HepG2 (cell line): Measurements from ENCODE around the gene APOL5. TPM values are rescaled to one million over a fixed set of nuclear protein-coding genes. Genes with fewer than 3 reads are reported as not detected.

Experiments used
- ATAC-seq: fragments of 200-7000 bp; cut with Tn5 transposase; 3 replicates; pipeline ENCODE4 v1.9.1; 2020; ENCODE audit warnings: mild to moderate bottlenecking, moderate library complexity
- BruUV-seq: library from RNA; stranded (reverse); fragments of 400-500 nt; replicated peaks from 2 replicates; lab custom pipeline; 2021; lab: Mats Ljungman, UMichigan
- CTCF ChIA-PET: fragments of 300-600 bp; formaldehyde crosslinking; extraction: SDS; loops from one replicate; lab custom pipeline; 2021; ENCODE audit warnings: low total read pairs, inconsistent platforms, low intra/inter-chr PET ratio; lab: Yijun Ruan, JAX
- POLR2A ChIA-PET: fragments of 350-600 bp; sonication (Branson Sonifier 250); formaldehyde crosslinking; loops from one replicate; lab custom pipeline; 2020; ENCODE audit warnings: antibody characterized with exemption, inconsistent platforms; lab: Yijun Ruan, JAX
- DNase-seq: peaks from one replicate; pipeline ENCODE4 v3.0.0-alpha.2; 2015; ENCODE audit warnings: low spot score
- FAIRE-seq: peaks from 3 replicates; lab custom pipeline; 2011; peaks lifted over from hg19 to GRCh38; lab: Jason Lieb, UNC
- H2AFZ ChIP-seq: one replicate; pipeline ENCODE4 v1.6.1; 2011; ENCODE audit warnings: low read length, inconsistent platforms
- H3K27ac ChIP-seq: fragments of 300-600 bp; 3 replicates; pipeline ENCODE4 v1.8.0; 2011; ENCODE audit warnings: mixed run types, mild to moderate bottlenecking, mixed read lengths, low read length, inconsistent platforms; ENCODE audit not compliant: insufficient read depth; ENCODE audit errors: extremely low read length
- H3K27me3 ChIP-seq, 2 experiments: fragments of 200-600 bp in 1 of 2; 2 replicates in 1 of 2; 3 replicates in 1 of 2; pipeline versions ENCODE4 v1.6.0 to v1.8.0; 2011; ENCODE audit warnings: low read length in 2 of 2, mild to moderate bottlenecking in 2 of 2, moderate library complexity in 2 of 2, inconsistent platforms in 1 of 2; ENCODE audit not compliant: insufficient read depth in 2 of 2, control insufficient read depth in 1 of 2
- H3K36me3 ChIP-seq, 2 experiments: fragments of 200-600 bp in 1 of 2; replicated peaks in 1 of 2; 2 replicates in 1 of 2; 3 replicates in 1 of 2; pipeline versions ENCODE4 v1.5.1 to v1.8.0; 2011; ENCODE audit warnings: low read length in 2 of 2, inconsistent platforms in 1 of 2; ENCODE audit not compliant: insufficient read depth in 2 of 2, control insufficient read depth in 1 of 2
- H3K4me1 ChIP-seq: 2 replicates; pipeline ENCODE4 v1.5.1; 2012; ENCODE audit warnings: low read length, inconsistent platforms; ENCODE audit not compliant: insufficient read depth
- H3K4me2 ChIP-seq: 2 replicates; pipeline ENCODE4 v1.6.0; 2011; ENCODE audit warnings: low read depth, low read length, inconsistent platforms
- H3K4me3 ChIP-seq, 3 experiments: fragments of 200-600 bp in 1 of 3; sonication (generic), shearing (Covaris generic) in 1 of 3; replicated peaks in 1 of 3; 2 replicates each; pipeline ENCODE4 v1.5.1; 2011 to 2016; ENCODE audit warnings: low read length in 3 of 3, inconsistent platforms in 2 of 3, low read depth in 2 of 3, mild to moderate bottlenecking in 2 of 3, control low read depth in 1 of 3, mixed read lengths in 1 of 3; ENCODE audit not compliant: insufficient read depth in 1 of 3
- H3K79me2 ChIP-seq: one replicate; pipeline ENCODE4 v1.6.1; 2011; ENCODE audit warnings: low read length, inconsistent platforms; ENCODE audit not compliant: insufficient read depth
- H3K9ac ChIP-seq: 2 replicates; pipeline ENCODE4 v1.6.0; 2011; ENCODE audit warnings: mild to moderate bottlenecking, low read depth, low read length, inconsistent platforms; ENCODE audit not compliant: insufficient read depth
- H3K9me3 ChIP-seq: 2 replicates; pipeline ENCODE4 v1.5.1; 2012; ENCODE audit warnings: mild to moderate bottlenecking, low read length
- H4K20me1 ChIP-seq: 2 replicates; pipeline ENCODE4 v1.6.0; 2011; ENCODE audit warnings: inconsistent platforms, mild to moderate bottlenecking, low read length, moderate library complexity; ENCODE audit not compliant: insufficient read depth
- FLYWCH1 ChIP-seq: sonication (generic); formaldehyde crosslinking; IDR thresholded peaks from 2 replicates; pipeline ENCODE4 v1.8.1; 2023; ENCODE audit warnings: mild to moderate bottlenecking, missing genetic modification reagents
- KDM4B ChIP-seq: sonication (generic); formaldehyde crosslinking; IDR thresholded peaks from 2 replicates; pipeline ENCODE4 v1.4.0; 2020; ENCODE audit warnings: missing genetic modification reagents
- MATR3 ChIP-seq: sonication (generic); formaldehyde crosslinking; IDR thresholded peaks from 2 replicates; pipeline ENCODE4 v1.4.0; 2020; ENCODE audit warnings: missing genetic modification reagents
- NCOA2 ChIP-seq: sonication (generic); formaldehyde crosslinking; IDR thresholded peaks from 2 replicates; pipeline ENCODE4 v1.8.0; 2022; ENCODE audit warnings: inconsistent platforms
- SCMH1 ChIP-seq: sonication (generic); formaldehyde crosslinking; IDR thresholded peaks from 2 replicates; pipeline ENCODE4 v1.9.0; 2021; ENCODE audit warnings: missing genetic modification reagents, mild to moderate bottlenecking, borderline replicate concordance
- SETDB1 ChIP-seq: sonication (generic); formaldehyde crosslinking; IDR thresholded peaks from 2 replicates; pipeline ENCODE4 v1.5.1; 2020; ENCODE audit warnings: missing genetic modification reagents, mild to moderate bottlenecking, borderline replicate concordance
- SMAD3 ChIP-seq: sonication (generic); formaldehyde crosslinking; IDR thresholded peaks from 2 replicates; pipeline ENCODE4 v1.4.0; 2020; ENCODE audit warnings: missing genetic modification reagents
- SNAI1 ChIP-seq: sonication (generic); formaldehyde crosslinking; IDR thresholded peaks from 2 replicates; pipeline ENCODE4 v1.5.0; 2020; ENCODE audit warnings: mild to moderate bottlenecking, missing genetic modification reagents, borderline replicate concordance
- TCF7 ChIP-seq: sonication (generic); IDR thresholded peaks from 2 replicates; pipeline ENCODE4 v1.6.1; 2016; ENCODE audit warnings: antibody characterized with exemption, low read depth
- TRIM24 ChIP-seq: sonication (generic); formaldehyde crosslinking; IDR thresholded peaks from 2 replicates; pipeline ENCODE4 v1.8.0; 2022; ENCODE audit warnings: mild to moderate bottlenecking, missing genetic modification reagents
- ZBTB43 ChIP-seq: sonication (generic); formaldehyde crosslinking; conservative IDR thresholded peaks from 2 replicates; pipeline ENCODE4 v1.4.0; 2020; ENCODE audit warnings: missing genetic modification reagents
- ZKSCAN8 ChIP-seq: IDR thresholded peaks from 2 replicates; pipeline ENCODE4 v1.6.1; 2016; ENCODE audit warnings: borderline replicate concordance, missing genetic modification reagents, missing compliant biosample characterization
- ZSCAN30 ChIP-seq: sonication (generic); formaldehyde crosslinking; IDR thresholded peaks from 2 replicates; pipeline ENCODE4 v1.5.0; 2020; ENCODE audit warnings: mild to moderate bottlenecking, missing genetic modification reagents
- WGBS: methylation state at CpG from one replicate; pipeline ENCODE4 v1.1.6; 2017; ENCODE audit warnings: low lambda C conversion rate; 5-methylcytosine and 5-hydroxymethylcytosine counted together
- in situ Hi-C: cut with HindIII; loops from 2 replicates; pipeline ENCODE4 v1.10.0; 2017; ENCODE audit warnings: low pct_unique_long_range_greater_than_20kb; ENCODE audit not compliant: extremely low pct_ligation_motif_present
- intact Hi-C: fragments of 100-400 bp; cut with micrococcal nuclease; formaldehyde crosslinking; loops from one replicate; pipeline ENCODE4 v1.10.0; 2022; ENCODE audit not compliant: unreplicated experiment
- polyA plus RNA-seq, 8 experiments: library from polyadenylated mRNA; depleted of rRNA in 3 of 8; stranded (reverse) in 7 of 8; unstranded in 1 of 8; fragments of >200 nt; fragmentation: Illumina TruSeq in 4 of 8; extraction: Trizol in 4 of 8; gene quantifications; 2 replicates each; pipeline versions ENCODE4 v1.2.1 to v1.2.3, GENCODE V29; 2011 to 2016; ENCODE audit warnings: low read depth in 4 of 8, missing spikeins in 1 of 8, mixed read lengths in 1 of 8; ENCODE audit not compliant: insufficient read depth in 1 of 8
- total RNA-seq, 5 experiments: library from RNA; depleted of rRNA; stranded (reverse); fragments of >200 nt; fragmentation: Illumina TruSeq; extraction: Trizol; gene quantifications; 2 replicates each; pipeline ENCODE4 v1.2.3, GENCODE V29; 2016; ENCODE audit warnings: low read depth in 1 of 5

Gene APOL5
- total and polyA plus RNA-seq, 2 of the 13 experiments (the other 11 are each of a cell fraction or from before 2014, with no cell fraction given) = not detected

GRCh38 chr22:35708453-35708852, 9.2 kb upstream of the APOL5 start (continued):
- TF ChIP-seq ZBTB43 = no peak
- TF ChIP-seq SETDB1 = no peak
- TF ChIP-seq FLYWCH1 (CRISPR knock-in tag) = no peak
- no peak for TF ChIP-seq SNAI1 (CRISPR knock-in tag)
- TF ChIP-seq ZSCAN30 = no peak
- no peak for TF ChIP-seq KDM4B (CRISPR knock-in tag)
- no peak for TF ChIP-seq SMAD3 (CRISPR knock-in tag)
- TF ChIP-seq ZKSCAN8 (CRISPR knock-in tag) = no peak
- TF ChIP-seq MATR3 = no peak
- no peak for TF ChIP-seq SCMH1 (CRISPR knock-in tag)
- TF ChIP-seq, all 625 proteins: peak for 0

GRCh38 chr22:35708917-35709316, 8.8 kb upstream of the APOL5 start:
- FAIRE-seq (no peak), DNase-seq (no peak), ATAC-seq (no peak)
- intact Hi-C loops = no loop called here
- WGBS = 72% methylated on average over 7 of the region's 7 CpGs
- Histone ChIP-seq H3K4me3 (no peak overlapping the region), H3K79me2 (no peaks in the 10 kb centered on the region), H3K4me2 (no peak overlapping the region), H2AFZ (no peak overlapping the region), H3K9ac (no peak overlapping the region), H3K27ac (no peak overlapping the region), H3K4me1 (peaks cover 29% of the 10 kb centered on the region), H3K9me3 (no peaks in the 10 kb centered on the region; the same call in 1 of the 2 replicates), H3K36me3 (no peaks in the 10 kb centered on the region), H4K20me1 (no peaks in the 10 kb centered on the region), H3K27me3 (no peaks in the 10 kb centered on the region)
- TF ChIP-seq TRIM24 (CRISPR knock-in tag) (no peak), TCF7 (no peak), NCOA2 (CRISPR knock-in tag) (no peak)
- BruUV-seq = no TSS peak
- POLR2A ChIA-PET = no interaction called here
- in situ Hi-C loops = no loop called here
- CTCF ChIA-PET = no interaction called here
